GM12891 (cell line): ENCODE measurements around the gene NUDT15.
"Not testable (repeated sequence)": the region's sequence is repeated elsewhere in the genome, so short reads cannot be mapped to it uniquely, and the experiment has no call there.

ENCODE experiments used
- DNase-seq: peaks from one replicate; pipeline ENCODE4 v3.0.0; 2011; ENCODE audit warnings: low spot score; ENCODE audit not compliant: insufficient read length
- FAIRE-seq: peaks from 2 replicates; lab custom pipeline; 2011; peaks lifted over from hg19 to GRCh38; lab: Jason Lieb, UNC
- PAX5 ChIP-seq: IDR thresholded peaks from 2 replicates; pipeline ENCODE4 v1.6.1; 2011; ENCODE audit warnings: low read length, moderate library complexity, mild to moderate bottlenecking; ENCODE audit not compliant: insufficient read depth, severe bottlenecking
- POLR2A ChIP-seq: IDR thresholded peaks from 2 replicates; pipeline ENCODE4 v1.6.1; 2011; ENCODE audit warnings: low read depth, low read length, control low read depth
- POLR2AphosphoS5 ChIP-seq: IDR thresholded peaks from 2 replicates; pipeline ENCODE4 v1.6.1; 2011; ENCODE audit warnings: low read depth, low read length, control low read depth
- POU2F2 ChIP-seq: IDR thresholded peaks from 2 replicates; pipeline ENCODE4 v1.6.1; 2011; ENCODE audit warnings: low read depth, mild to moderate bottlenecking, control low read depth, low read length, moderate library complexity
- SPI1 ChIP-seq: IDR thresholded peaks from 2 replicates; pipeline ENCODE4 v1.6.1; 2011; ENCODE audit warnings: low read depth, low read length, control low read depth
- TAF1 ChIP-seq: IDR thresholded peaks from 2 replicates; pipeline ENCODE4 v1.6.1; 2011; ENCODE audit warnings: low read depth, low read length, control low read depth

NUDT15 gene

DNA sequence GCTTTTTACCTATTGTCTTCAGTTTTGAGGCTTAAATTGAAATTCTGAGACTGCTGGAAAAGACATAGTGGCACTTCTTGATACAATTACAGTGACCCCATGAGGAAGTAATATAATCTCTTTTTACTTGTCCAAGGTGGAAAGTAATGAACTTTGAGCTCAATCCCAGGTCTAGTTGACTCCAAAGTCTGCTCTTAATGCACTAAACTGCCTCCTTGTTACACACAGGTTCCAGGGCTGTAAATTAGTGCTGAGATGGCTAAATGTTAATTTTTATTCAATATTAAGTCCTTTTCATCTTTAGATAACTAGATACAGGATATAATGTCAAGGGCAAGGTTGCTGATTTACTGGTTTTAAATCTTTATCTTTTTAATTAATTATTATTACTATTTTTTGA is 2.5 kb downstream of the NUDT15 start:
- DNase-seq (no peak), FAIRE-seq (no peak)
- TF ChIP-seq POLR2A: no peak
- TF ChIP-seq TAF1: no peak
- no peak for TF ChIP-seq SPI1
- TF ChIP-seq POLR2AphosphoS5: no peak
- TF ChIP-seq PAX5: no peak
- no peak for TF ChIP-seq POU2F2

DNA sequence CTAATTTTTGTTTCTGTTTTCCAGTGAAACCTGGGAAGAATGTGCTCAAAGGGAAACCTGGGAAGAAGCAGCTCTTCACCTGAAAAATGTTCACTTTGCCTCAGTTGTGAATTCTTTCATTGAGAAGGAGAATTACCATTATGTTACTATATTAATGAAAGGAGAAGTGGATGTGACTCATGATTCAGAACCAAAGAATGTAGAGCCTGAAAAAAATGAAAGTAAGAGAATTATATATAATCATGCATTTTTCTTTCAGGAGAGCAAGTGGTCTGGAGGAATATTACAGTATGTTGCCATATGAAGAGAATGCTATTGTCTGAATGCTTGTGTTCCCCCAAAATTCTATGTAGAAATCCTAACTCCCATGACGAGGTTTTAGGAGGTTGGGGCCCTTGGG is 3.4 kb downstream of the NUDT15 start:
- TF ChIP-seq PAX5 (no peak), SPI1 (no peak), POLR2A (no peak), TAF1 (no peak), POLR2AphosphoS5 (no peak), POU2F2 (no peak)
- DNase-seq: no peak
- no peak for FAIRE-seq

DNA sequence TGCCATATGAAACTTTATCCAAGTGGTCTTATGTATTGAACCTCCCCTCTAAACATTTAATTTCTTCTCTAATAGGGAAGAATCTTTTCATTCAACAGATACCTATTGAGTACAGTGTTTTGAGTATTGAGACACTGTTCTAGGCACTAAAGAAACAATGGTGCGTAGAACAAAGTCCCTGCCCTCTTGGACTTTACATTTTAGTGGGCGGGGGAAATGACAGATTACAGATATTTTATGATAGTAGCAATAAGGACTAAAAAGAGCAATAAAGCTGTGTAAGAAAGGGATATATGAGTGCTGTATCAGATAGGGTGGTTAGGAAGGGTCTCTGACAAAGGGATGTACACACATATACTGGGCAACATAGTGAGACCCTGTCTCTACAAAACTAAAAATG is 5.4 kb downstream of the NUDT15 start:
- peak; percentile 51 for FAIRE-seq
- no peak for TF ChIP-seq POLR2A
- no peak for TF ChIP-seq POU2F2
- no peak for TF ChIP-seq TAF1
- TF ChIP-seq PAX5: no peak
- no peak for TF ChIP-seq SPI1
- no peak for TF ChIP-seq POLR2AphosphoS5
- no peak for DNase-seq

DNA sequence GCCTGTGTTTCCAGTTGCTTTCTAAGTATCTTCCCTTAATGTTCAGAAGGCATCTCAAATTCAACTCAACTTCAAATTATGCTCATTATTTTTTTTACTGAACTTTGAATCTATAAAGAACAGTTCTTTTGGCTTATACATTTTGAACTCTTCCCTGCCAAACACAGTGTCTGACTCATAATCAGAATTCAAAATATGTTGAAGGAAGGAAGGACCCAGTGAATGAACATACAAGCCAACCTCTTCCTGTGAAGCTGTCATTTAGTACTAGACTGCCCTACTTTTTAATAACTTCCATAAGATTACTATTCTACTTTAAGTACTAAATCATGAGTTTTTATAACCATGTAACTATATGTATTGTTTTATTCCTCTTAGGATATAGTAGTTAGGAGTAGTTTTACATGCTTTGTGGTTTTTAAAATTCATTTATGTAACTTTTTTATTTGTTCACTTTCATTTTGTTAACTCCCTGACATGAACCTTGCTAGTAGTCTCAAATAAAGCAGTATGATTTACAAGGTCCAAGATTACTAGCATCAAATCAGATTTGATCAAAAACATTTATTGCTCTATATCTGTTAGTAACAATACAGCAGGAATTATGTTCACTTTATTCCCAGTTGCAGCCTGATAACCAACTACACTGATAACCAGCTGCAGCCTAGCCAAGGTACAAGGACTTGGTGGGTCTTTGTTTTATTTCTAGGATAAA is 6.4 kb downstream of the NUDT15 start:
- DNase-seq (no peak), FAIRE-seq (no peak)
- no peak for TF ChIP-seq POLR2AphosphoS5
- TF ChIP-seq SPI1: no peak
- no peak for TF ChIP-seq POU2F2

DNA sequence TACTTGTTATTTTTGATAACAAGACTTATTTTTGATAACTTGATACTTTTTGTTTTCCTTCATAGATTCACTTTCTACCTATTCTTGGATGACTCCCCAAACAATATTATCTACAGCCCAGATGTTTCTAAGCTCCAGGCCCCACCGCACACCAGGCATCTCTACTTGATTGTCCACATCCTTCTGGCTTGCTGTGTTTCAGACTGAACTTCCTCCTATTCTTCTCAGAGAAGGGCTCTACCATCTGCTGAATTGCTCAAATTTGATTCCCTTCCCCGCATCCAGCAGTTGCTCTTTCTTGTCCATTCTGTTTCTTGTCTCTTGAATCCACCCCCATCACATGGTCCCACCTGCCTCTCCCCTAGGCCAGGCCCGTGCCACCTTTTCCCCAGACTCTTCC is 13.0 kb downstream of the NUDT15 start:
- DNase-seq (no peak), FAIRE-seq (peak; percentile 5)
- TF ChIP-seq SPI1 (no peak), POU2F2 (no peak), POLR2A (no peak), TAF1 (no peak), POLR2AphosphoS5 (no peak), PAX5 (no peak)

GRCh38 chr13:48054601-48055000 is 17.1 kb downstream of the NUDT15 start:
- FAIRE-seq: no peak
- no peak for TF ChIP-seq PAX5
- no peak for DNase-seq

DNA sequence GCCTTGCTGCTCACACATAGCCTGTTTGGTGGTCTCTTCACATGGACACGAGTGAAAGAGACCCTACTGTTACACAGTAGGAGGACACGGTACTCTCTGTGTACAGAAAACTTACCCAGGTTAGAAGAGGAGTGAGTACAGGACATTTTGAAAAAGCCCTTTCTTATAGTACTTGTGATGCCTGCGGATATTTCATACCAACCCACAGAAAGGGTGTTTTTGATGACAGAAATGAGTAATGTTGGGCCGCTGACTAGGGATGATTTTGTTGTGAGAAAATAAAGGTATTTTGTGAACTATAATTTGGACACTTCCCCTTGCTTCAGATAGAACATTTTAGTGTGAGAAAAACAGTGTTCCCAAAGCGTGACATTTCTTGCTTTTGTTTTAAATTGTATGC is 18.2 kb downstream of the NUDT15 start:
- DNase-seq (no peak), FAIRE-seq (no peak)
- TF ChIP-seq TAF1: no peak
- TF ChIP-seq POLR2A: no peak
- no peak for TF ChIP-seq POLR2AphosphoS5

DNA sequence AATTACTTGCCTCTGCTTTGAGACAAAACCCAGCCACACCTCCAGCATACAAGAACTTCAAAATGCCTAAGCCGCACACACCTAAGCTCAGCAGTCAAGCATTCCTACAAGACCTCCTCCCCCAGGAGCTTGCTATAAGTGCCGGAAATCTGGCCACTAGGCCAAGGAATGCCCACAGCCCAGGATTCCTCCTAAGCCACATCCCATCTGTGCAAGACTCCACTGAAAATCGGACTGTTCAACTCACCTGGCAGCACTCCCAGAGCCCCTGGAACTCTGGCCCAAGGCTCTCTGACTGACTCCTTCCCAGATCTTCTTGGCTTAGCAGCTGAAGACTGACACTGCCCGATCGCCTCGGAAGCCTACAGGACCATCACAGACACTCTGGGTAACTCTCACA is 21.0 kb downstream of the NUDT15 start:
- FAIRE-seq, DNase-seq: not testable (repeated sequence)

GRCh38 chr13:48059951-48060350 is 22.4 kb downstream of the NUDT15 start:
- not testable (repeated sequence) for FAIRE-seq, DNase-seq

- TF ChIP-seq SPI1 (peak; percentile 63), POU2F2 (peak; percentile 75), POLR2AphosphoS5 (no peak)
These were observed 28.9 kb downstream of the NUDT15 start for GRCh38 chr13:48066310-48066989.

DNA sequence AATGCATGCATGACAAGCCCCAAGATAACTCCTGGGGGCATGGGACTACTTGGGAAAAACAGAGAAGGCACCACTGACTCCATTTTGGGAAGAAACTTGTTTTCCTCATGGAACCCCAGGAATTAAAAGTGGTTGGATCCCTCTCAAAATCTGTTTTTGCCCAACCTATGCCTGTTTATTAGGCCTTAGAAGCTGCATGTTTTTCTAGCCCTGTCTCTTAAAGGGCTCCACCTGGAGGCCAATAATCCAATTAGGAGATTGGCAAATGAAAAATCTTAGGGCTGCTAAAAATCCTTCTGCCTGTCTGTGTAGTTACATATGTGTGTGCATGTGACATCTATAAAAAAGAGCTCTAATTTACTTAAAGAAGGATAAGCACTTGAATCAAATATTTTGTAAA is 30.5 kb downstream of the NUDT15 start:
- DNase-seq: no peak
- no peak for TF ChIP-seq PAX5
- FAIRE-seq: no peak

More at GRCh38 chr13:48066310-48066989, 28.9 kb downstream of the NUDT15 start:
- DNase-seq: no peak
- FAIRE-seq: peak; percentile 69
